Measurements from ENCODE around the gene NR0B2. TPM values are rescaled to one million over a fixed set of nuclear protein-coding genes. Genes with fewer than 3 reads are reported as not detected.

NR0B2 gene
- total RNA-seq, 1 donor from 2014 or later: not detected

DNA sequence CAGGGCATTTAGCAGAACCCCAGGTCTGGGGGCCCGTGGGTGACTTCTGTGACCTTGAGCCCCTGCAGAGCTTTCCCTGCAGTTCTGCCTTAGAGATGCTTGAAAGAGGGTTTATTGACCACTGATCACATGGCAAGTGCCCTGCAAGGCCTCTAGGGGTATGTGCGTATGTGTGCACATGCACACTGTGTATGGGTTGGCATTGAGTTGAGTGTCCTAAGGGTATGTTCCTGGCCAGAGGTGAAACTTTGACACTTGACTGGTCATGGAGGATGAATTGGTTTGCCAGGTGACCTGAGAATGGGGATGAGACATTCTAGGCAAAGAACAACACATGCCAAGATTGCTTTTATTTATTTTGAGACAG, 24.9 kb upstream of the NR0B2 start:
- no peaks in the 10 kb centered on the region for H3K9me3 ChIP-seq
- intact Hi-C loops (cut with DNase I): no loop called here
- no peak overlapping the region for H3K27ac ChIP-seq
- TF ChIP-seq POLR2A (IDR thresholded peaks at IDR 0.05) (no peak), POLR2AphosphoS5 (IDR thresholded peaks at IDR 0.05; ENCODE audit: insufficient read depth in 1 of 2, low read depth in 1 of 2) (no peak)
- TF ChIP-seq, protein P1, sequence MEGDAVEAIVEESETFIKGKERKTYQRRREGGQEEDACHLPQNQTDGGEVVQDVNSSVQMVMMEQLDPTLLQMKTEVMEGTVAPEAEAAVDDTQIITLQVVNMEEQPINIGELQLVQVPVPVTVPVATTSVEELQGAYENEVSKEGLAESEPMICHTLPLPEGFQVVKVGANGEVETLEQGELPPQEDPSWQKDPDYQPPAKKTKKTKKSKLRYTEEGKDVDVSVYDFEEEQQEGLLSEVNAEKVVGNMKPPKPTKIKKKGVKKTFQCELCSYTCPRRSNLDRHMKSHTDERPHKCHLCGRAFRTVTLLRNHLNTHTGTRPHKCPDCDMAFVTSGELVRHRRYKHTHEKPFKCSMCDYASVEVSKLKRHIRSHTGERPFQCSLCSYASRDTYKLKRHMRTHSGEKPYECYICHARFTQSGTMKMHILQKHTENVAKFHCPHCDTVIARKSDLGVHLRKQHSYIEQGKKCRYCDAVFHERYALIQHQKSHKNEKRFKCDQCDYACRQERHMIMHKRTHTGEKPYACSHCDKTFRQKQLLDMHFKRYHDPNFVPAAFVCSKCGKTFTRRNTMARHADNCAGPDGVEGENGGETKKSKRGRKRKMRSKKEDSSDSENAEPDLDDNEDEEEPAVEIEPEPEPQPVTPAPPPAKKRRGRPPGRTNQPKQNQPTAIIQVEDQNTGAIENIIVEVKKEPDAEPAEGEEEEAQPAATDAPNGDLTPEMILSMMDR (IDR thresholded peaks at IDR 0.05): no peak
- no peak overlapping the region for H3K4me3 ChIP-seq
- H3K36me3 ChIP-seq: peaks cover 0 to 47% of the 10 kb centered on the region in 2 donors
- no peaks in the 10 kb centered on the region for H3K27me3 ChIP-seq
- DNase-seq (ENCODE audit: extremely low spot score in 2 of 2): no peak
- H3K4me1 ChIP-seq: no peaks in the 10 kb centered on the region

DNA sequence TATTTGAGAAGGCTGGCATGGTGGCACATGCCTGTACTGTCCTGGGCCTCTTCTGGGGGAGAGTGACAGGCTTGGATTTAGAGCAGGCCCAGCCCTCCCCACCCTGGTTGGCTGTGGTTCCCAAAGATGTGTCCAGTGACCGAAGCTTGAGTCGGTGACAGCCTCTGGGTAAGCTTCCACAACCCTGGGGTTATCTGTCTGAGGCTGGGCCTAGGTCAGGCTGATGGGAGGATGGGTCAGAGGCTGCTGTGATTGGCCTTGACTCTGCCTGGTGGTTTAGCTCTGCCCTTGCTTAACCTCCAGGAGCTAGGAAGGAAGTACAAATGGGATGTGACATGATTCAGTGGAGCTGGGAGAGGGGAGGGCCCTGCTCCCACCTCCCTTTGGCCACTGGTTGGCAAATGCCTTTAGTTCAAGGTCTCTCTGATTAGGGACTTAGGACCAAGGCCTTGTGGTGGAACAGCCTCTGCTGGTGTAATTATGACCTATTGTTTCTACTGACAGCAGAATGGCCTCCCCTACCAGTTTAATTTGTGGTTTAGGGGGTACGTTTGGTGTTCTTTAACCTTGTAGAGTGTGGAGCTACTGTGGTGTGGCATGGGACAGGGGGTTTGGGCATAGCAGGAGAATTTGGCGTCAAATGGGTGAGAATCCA, 24.4 kb upstream of the NR0B2 start:
- DNase-seq (ENCODE audit: extremely low spot score in 2 of 2): no peak
- Histone ChIP-seq H3K9me3 (no peaks in the 10 kb centered on the region), H3K27ac (no peak overlapping the region), H3K4me3 (no peak overlapping the region), H3K4me1 (no peaks in the 10 kb centered on the region), H3K27me3 (no peaks in the 10 kb centered on the region), H3K36me3 (peaks cover 0 to 43% of the 10 kb centered on the region in 2 donors)
- intact Hi-C loops (cut with DNase I): no loop called here
- TF ChIP-seq, protein P1 (IDR thresholded peaks at IDR 0.05): no peak
- TF ChIP-seq POLR2AphosphoS5 (IDR thresholded peaks at IDR 0.05; ENCODE audit: insufficient read depth in 1 of 2, low read depth in 1 of 2) (no peak), POLR2A (IDR thresholded peaks at IDR 0.05) (no peak)

GRCh38 chr1:26936823-26937222, 23.0 kb upstream of the NR0B2 start:
- Histone ChIP-seq H3K9me3 (no peaks in the 10 kb centered on the region), H3K4me3 (no peak overlapping the region), H3K36me3 (peaks cover 0 to 35% of the 10 kb centered on the region in 2 donors), H3K4me1 (no peaks in the 10 kb centered on the region), H3K27me3 (no peaks in the 10 kb centered on the region), H3K27ac (no peak overlapping the region)
- intact Hi-C loops (cut with DNase I): no loop called here
- no peak for DNase-seq (ENCODE audit: extremely low spot score in 2 of 2)
- TF ChIP-seq POLR2AphosphoS5 (IDR thresholded peaks at IDR 0.05; ENCODE audit: insufficient read depth in 1 of 2, low read depth in 1 of 2) (no peak), POLR2A (IDR thresholded peaks at IDR 0.05) (no peak)
- TF ChIP-seq, protein P1 (IDR thresholded peaks at IDR 0.05): no peak

DNA sequence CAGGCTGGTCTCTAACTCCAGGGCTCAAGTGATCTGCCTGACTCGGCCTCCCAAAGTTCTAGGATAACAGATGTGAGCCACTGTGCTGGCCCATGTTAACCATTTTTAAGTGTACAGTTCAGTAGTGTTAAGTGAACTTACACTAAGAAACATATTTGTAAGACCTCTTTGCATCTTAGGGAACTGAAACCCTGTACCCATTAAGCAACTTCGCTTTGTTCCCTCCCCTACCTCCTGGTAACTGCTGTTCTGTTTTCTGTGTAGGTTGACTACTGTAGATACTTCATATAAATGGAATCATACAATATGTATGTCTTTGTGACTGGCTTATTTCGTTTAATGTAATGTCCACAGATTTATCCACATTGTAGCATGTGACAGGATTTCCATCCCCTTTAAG, 18.8 kb upstream of the NR0B2 start:
- Histone ChIP-seq H3K27me3 (no peaks in the 10 kb centered on the region), H3K4me3 (no peak overlapping the region), H3K9me3 (no peaks in the 10 kb centered on the region), H3K4me1 (no peaks in the 10 kb centered on the region), H3K27ac (no peak overlapping the region), H3K36me3 (peaks cover 0 to 40% of the 10 kb centered on the region in 2 donors)
- intact Hi-C loops (cut with DNase I): no loop called here
- TF ChIP-seq POLR2AphosphoS5 (IDR thresholded peaks at IDR 0.05; ENCODE audit: insufficient read depth in 1 of 2, low read depth in 1 of 2): no peak
- TF ChIP-seq POLR2A (IDR thresholded peaks at IDR 0.05): no peak
- TF ChIP-seq, protein P1 (IDR thresholded peaks at IDR 0.05): no peak
- no peak for DNase-seq (ENCODE audit: extremely low spot score in 2 of 2)

DNA sequence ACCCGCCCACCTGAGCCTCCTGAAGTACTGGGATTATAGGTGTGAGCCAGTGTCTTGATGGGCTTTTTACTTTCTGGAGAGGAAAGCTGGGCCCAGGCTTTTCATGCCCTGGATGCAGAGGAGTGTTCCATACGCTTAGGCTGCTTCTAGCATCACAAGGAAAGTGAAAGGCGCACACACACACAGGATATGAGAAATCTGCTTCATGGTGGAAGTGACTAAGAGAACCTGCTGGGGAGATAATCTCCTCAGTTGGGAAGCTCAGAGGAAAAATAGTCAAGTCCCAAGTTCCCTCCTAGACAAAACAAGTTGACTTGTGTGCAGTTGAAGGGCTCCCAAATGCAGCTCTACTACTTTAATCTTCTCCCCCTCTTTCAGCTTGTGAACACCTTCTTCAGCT, 9.9 kb upstream of the NR0B2 start:
- Histone ChIP-seq H3K4me1 (peaks cover 26% of the 10 kb centered on the region), H3K27ac (no peak overlapping the region), H3K4me3 (no peak overlapping the region), H3K9me3 (no peaks in the 10 kb centered on the region), H3K27me3 (no peaks in the 10 kb centered on the region), H3K36me3 (peaks cover 0 to 29% of the 10 kb centered on the region in 2 donors)
- TF ChIP-seq POLR2AphosphoS5 (IDR thresholded peaks at IDR 0.05; ENCODE audit: insufficient read depth in 1 of 2, low read depth in 1 of 2): no peak
- TF ChIP-seq, protein P1 (IDR thresholded peaks at IDR 0.05): no peak
- no peak for TF ChIP-seq POLR2A (IDR thresholded peaks at IDR 0.05)
- intact Hi-C loops (cut with DNase I): no loop called here
- DNase-seq (ENCODE audit: extremely low spot score in 2 of 2): no peak

Measured in vagina (tissue), 2 donors.